ENCODE measurements around the gene CDH22.

The CDH22 gene

DNA sequence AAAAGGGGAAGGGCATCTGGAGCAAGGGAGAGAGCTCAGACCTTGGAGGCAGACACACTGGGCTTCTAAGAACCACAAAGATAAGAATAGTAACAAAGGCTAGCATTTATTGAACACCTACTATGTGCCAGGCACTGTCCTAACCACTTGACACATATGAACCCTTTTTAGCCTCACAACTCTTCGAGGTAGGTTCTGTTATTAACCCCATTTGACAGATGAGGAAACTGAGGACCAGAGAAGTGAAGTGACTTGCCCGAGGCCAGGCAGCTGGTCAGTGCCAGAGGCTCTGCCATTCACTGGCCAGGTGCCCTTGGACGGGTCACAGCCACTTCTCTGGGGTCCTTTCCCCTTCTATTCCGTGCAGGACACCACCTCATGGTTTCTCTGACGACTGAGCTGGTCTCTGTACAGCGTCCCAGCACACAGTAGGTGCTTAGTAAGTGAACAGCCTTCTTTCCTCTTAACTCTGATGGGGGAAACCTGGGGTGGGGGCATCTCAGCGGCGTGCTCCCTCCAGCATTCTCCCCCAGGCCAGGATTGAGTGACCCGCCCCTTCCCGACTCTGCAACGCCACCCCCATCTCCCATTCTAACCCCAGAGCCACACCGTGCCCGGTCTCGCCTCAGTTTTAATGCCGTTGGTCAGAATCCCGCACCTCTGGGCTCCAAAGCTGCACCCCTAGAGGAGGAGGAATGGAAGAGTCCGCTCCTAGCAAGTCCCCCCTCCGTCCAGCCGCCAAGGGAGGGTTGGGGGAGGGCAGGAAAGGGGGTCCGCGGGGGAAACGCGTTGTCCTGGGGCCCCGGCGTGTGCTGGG is 134.4 kb downstream of the CDH22 start:
- TF ChIP-seq POLR2AphosphoS5 (IDR thresholded peaks at IDR 0.05; ENCODE audit: low read depth, low read length): no peak
- no peak for TF ChIP-seq FOXP2 (optimal IDR thresholded peaks at IDR 0.05; ENCODE audit: borderline replicate concordance, extremely low read depth, extremely low read length, insufficient read depth)

- no peak for TF ChIP-seq SIN3A (IDR thresholded peaks at IDR 0.05; ENCODE audit: borderline replicate concordance, insufficient read depth, low read length)
- TF ChIP-seq TAF1 (IDR thresholded peaks at IDR 0.05; ENCODE audit: borderline replicate concordance, insufficient read depth, low read length): no peak
- no peak for TF ChIP-seq POLR2AphosphoS5 (IDR thresholded peaks at IDR 0.05; ENCODE audit: low read depth, low read length)
- TF ChIP-seq REST (IDR thresholded peaks at IDR 0.05; ENCODE audit: insufficient read depth in 1 of 2, low read depth in 2 of 2, low read length in 2 of 2): no peak
- no peak for TF ChIP-seq FOXP2 (optimal IDR thresholded peaks at IDR 0.05; ENCODE audit: borderline replicate concordance, extremely low read depth, extremely low read length, insufficient read depth)
Measured at GRCh38 chr20:46172961-46173536, 135.2 kb downstream of the CDH22 start.

DNA sequence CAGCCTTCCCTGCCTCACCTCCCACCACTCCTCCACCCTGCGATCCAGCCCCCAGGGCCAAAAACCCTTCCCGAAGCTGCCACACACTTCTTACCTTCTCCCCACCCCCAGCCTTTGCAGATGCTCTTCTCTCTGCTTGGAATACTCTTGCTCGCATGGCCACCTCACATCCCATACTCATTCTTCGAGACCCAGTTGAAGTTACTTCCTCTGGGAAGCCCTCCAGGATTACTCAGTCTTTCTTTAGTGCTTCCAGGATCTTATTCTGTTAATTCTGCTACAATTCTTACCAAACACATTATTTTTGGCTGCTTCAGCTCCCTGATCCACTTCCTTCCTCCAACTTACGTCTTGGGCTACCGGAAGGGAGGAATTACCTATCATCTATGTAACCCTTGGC is 135.8 kb downstream of the CDH22 start:
- no peak for TF ChIP-seq POLR2AphosphoS5 (IDR thresholded peaks at IDR 0.05; ENCODE audit: low read depth, low read length)
- TF ChIP-seq SIN3A (IDR thresholded peaks at IDR 0.05; ENCODE audit: borderline replicate concordance, insufficient read depth, low read length): no peak
- TF ChIP-seq FOXP2 (optimal IDR thresholded peaks at IDR 0.05; ENCODE audit: borderline replicate concordance, extremely low read depth, extremely low read length, insufficient read depth): no peak
- TF ChIP-seq REST (IDR thresholded peaks at IDR 0.05; ENCODE audit: insufficient read depth in 1 of 2, low read depth in 2 of 2, low read length in 2 of 2): no peak
- TF ChIP-seq TAF1 (IDR thresholded peaks at IDR 0.05; ENCODE audit: borderline replicate concordance, insufficient read depth, low read length): no peak

DNA sequence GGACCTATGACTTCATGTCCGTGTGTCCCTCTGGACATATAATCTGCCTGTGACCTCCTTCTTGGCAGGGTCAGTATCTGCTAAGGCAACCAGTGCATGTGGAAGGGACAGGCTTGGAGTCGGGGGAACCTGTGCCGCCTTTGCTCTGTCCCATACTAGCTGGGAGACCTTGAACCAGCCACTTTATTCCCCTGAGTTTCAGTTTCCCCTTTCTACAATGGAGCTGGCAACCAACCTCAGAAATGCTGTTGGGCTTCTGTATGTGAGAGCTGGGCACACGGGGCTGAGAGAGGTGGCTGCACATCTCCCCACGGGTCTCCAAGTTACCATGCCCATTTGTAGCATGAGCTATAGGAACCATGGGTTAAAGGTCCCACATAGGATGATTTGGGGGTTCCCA is 136.4 kb downstream of the CDH22 start:
- TF ChIP-seq FOXP2 (optimal IDR thresholded peaks at IDR 0.05; ENCODE audit: borderline replicate concordance, extremely low read depth, extremely low read length, insufficient read depth) (no peak), TAF1 (IDR thresholded peaks at IDR 0.05; ENCODE audit: borderline replicate concordance, insufficient read depth, low read length) (no peak), SIN3A (IDR thresholded peaks at IDR 0.05; ENCODE audit: borderline replicate concordance, insufficient read depth, low read length) (no peak), REST (IDR thresholded peaks at IDR 0.05; ENCODE audit: insufficient read depth in 1 of 2, low read depth in 2 of 2, low read length in 2 of 2) (no peak), POLR2AphosphoS5 (IDR thresholded peaks at IDR 0.05; ENCODE audit: low read depth, low read length) (no peak)

GRCh38 chr20:46171476-46171875 is 136.8 kb downstream of the CDH22 start:
- TF ChIP-seq POLR2AphosphoS5 (IDR thresholded peaks at IDR 0.05; ENCODE audit: low read depth, low read length) (no peak), TAF1 (IDR thresholded peaks at IDR 0.05; ENCODE audit: borderline replicate concordance, insufficient read depth, low read length) (no peak), SIN3A (IDR thresholded peaks at IDR 0.05; ENCODE audit: borderline replicate concordance, insufficient read depth, low read length) (no peak), FOXP2 (optimal IDR thresholded peaks at IDR 0.05; ENCODE audit: borderline replicate concordance, extremely low read depth, extremely low read length, insufficient read depth) (no peak), REST (IDR thresholded peaks at IDR 0.05; ENCODE audit: insufficient read depth in 1 of 2, low read depth in 2 of 2, low read length in 2 of 2) (no peak)
